DOHH2 (cell line): ENCODE measurements around the gene CENPH.

Experiments used
- H3F3A ChIP-seq: fragments of 200-600 bp; sonication (generic), shearing (Covaris generic); 2 replicates; pipeline ENCODE4 v1.6.0; 2016; ENCODE audit warnings: antibody characterized with exemption, mild to moderate bottlenecking; ENCODE audit not compliant: control insufficient read depth, insufficient read depth
- H3K27ac ChIP-seq: fragments of 200-600 bp; sonication (generic); 2 replicates; pipeline ENCODE4 v1.5.1; 2014; ENCODE audit warnings: low read depth, mild to moderate bottlenecking, low read length, moderate library complexity
- H3K27me3 ChIP-seq: fragments of 200-600 bp; sonication (generic); 2 replicates; pipeline ENCODE4 v1.6.1; 2014; ENCODE audit warnings: mild to moderate bottlenecking, low read length, mixed read lengths; ENCODE audit not compliant: control insufficient read depth
- H3K36me3 ChIP-seq: fragments of 200-600 bp; sonication (generic); 2 replicates; pipeline ENCODE4 v1.6.1; 2014; ENCODE audit warnings: mild to moderate bottlenecking, low read length, moderate library complexity, mixed read lengths; ENCODE audit not compliant: control insufficient read depth
- H3K4me1 ChIP-seq: fragments of 200-600 bp; sonication (generic); 2 replicates; pipeline ENCODE4 v1.6.1; 2014; ENCODE audit warnings: mild to moderate bottlenecking, low read length, mixed read lengths; ENCODE audit not compliant: control insufficient read depth
- H3K4me2 ChIP-seq: fragments of 200-600 bp; sonication (generic); 2 replicates; pipeline ENCODE4 v1.6.0; 2014; ENCODE audit warnings: mild to moderate bottlenecking, low read length, moderate library complexity
- H3K4me3 ChIP-seq: fragments of 200-600 bp; sonication (generic); 2 replicates; pipeline ENCODE4 v1.5.1; 2014; ENCODE audit warnings: mild to moderate bottlenecking, low read length, mixed read lengths
- H3K79me2 ChIP-seq: fragments of 200-600 bp; sonication (generic); 2 replicates; pipeline ENCODE4 v1.6.1; 2014; ENCODE audit warnings: mild to moderate bottlenecking, low read length, mixed read lengths; ENCODE audit not compliant: control insufficient read depth
- H3K9me2 ChIP-seq: fragments of 200-600 bp; sonication (generic); replicated peaks from 2 replicates; pipeline ENCODE4 v1.6.1; 2014; ENCODE audit warnings: mild to moderate bottlenecking, low read length, mixed read lengths; ENCODE audit not compliant: control insufficient read depth
- H3K9me3 ChIP-seq: fragments of 200-600 bp; sonication (generic); 2 replicates; pipeline ENCODE4 v1.6.1; 2014; ENCODE audit warnings: antibody characterized with exemption, low read length, mixed read lengths; ENCODE audit not compliant: control insufficient read depth, insufficient read depth
- H4K20me1 ChIP-seq: fragments of 200-600 bp; sonication (generic); 2 replicates; pipeline ENCODE4 v1.6.0; 2014; ENCODE audit warnings: low read depth, mild to moderate bottlenecking, antibody characterized with exemption, low read length, moderate library complexity; ENCODE audit not compliant: control insufficient read depth, insufficient read depth
- EZH2phosphoT487 ChIP-seq: fragments of 200-600 bp; sonication (generic); IDR thresholded peaks from 2 replicates; pipeline ENCODE4 v1.6.1; 2017; ENCODE audit warnings: borderline replicate concordance, mild to moderate bottlenecking, antibody characterized with exemption, low read length, moderate library complexity, mixed read lengths
- TF ChIP-seq, protein P1 (sequence below): fragments of 200-600 bp; sonication (generic); IDR thresholded peaks from one replicate; pipeline ENCODE4 v1.5.1; 2014; ENCODE audit warnings: antibody characterized with exemption, mild to moderate bottlenecking, low read depth, low read length; ENCODE audit not compliant: poor library complexity, severe bottlenecking

Gene CENPH

DNA sequence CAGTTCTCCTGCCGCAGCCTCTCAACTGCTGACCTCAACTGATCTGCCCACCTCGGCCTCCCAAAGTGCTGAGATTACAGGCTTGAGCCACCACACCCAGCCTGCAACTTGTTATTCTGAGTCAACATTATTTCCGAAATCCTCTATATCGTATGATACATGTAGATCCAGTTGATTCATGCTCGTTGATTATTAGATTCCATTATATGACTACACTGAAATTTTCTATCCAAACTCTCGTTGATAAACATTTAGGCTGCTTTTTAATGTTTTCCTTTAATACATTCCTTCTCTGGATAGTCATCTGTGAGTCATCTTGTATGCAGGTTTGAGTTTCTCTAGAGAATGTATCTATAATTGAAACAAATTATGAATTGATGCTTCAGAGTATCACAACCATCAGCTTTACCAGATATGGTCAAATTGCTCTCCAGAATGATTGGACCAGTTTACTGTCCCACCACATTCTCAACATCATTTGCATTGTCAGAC, 49.4 kb downstream of the CENPH start:
- Histone ChIP-seq H3F3A (peaks cover under 1% of the 10 kb centered on the region; the same call in 1 of the 2 replicates), H3K27ac (no peak overlapping the region), H3K9me3 (peaks cover 3% of the 10 kb centered on the region; the same call in 1 of the 2 replicates), H3K27me3 (no peaks in the 10 kb centered on the region), H3K79me2 (peaks cover 78% of the 10 kb centered on the region), H3K4me2 (no peak overlapping the region), H3K9me2 (no peaks in the 10 kb centered on the region), H3K4me3 (no peak overlapping the region), H3K36me3 (peaks cover 58% of the 10 kb centered on the region), H3K4me1 (peaks cover 21% of the 10 kb centered on the region), H4K20me1 (no peaks in the 10 kb centered on the region; the same call in 1 of the 2 replicates)
- TF ChIP-seq, protein P1, sequence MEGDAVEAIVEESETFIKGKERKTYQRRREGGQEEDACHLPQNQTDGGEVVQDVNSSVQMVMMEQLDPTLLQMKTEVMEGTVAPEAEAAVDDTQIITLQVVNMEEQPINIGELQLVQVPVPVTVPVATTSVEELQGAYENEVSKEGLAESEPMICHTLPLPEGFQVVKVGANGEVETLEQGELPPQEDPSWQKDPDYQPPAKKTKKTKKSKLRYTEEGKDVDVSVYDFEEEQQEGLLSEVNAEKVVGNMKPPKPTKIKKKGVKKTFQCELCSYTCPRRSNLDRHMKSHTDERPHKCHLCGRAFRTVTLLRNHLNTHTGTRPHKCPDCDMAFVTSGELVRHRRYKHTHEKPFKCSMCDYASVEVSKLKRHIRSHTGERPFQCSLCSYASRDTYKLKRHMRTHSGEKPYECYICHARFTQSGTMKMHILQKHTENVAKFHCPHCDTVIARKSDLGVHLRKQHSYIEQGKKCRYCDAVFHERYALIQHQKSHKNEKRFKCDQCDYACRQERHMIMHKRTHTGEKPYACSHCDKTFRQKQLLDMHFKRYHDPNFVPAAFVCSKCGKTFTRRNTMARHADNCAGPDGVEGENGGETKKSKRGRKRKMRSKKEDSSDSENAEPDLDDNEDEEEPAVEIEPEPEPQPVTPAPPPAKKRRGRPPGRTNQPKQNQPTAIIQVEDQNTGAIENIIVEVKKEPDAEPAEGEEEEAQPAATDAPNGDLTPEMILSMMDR: no peak
- TF ChIP-seq EZH2phosphoT487: no peak

DNA sequence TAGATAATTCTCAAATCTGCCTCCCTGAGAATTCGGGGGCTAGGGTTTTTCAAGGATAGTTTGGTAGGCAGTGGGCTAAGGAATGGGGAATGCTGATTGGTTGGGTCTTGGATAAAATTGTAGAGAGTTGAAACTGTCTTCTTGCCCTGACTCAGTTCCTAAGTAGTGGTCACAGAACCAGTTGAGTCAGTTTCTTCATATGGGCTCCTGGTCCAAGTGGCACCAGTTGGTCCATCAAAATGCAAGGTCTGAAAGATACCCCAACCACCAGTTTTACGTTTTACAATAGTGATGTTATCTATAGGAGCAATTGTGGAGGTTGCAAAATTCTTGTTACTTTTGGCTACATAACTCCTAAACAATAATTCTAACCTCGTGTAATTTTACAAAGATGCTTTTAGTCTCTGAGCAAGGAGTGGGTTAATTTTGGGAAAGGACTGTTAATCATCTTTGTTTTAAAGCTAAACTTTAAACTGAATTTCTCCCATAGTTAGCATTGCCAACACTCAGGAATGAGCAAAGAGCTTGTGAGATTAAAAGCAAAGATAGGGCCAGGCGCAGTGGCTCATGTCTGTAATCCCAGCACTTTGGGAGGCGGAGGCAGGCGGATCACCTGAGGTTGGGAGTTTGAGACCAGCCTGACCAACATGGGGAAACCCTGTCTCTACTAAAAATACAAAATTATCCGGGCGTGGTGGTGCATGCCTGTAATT, 53.0 kb downstream of the CENPH start:
- Histone ChIP-seq H4K20me1 (no peaks in the 10 kb centered on the region; the same call in 1 of the 2 replicates), H3K36me3 (peaks cover 46% of the 10 kb centered on the region), H3F3A (no peaks in the 10 kb centered on the region; the same call in 1 of the 2 replicates), H3K9me3 (peaks cover 3% of the 10 kb centered on the region; the same call in 1 of the 2 replicates), H3K27ac (no peak overlapping the region), H3K27me3 (no peaks in the 10 kb centered on the region), H3K9me2 (no peaks in the 10 kb centered on the region), H3K4me1 (peaks cover 1% of the 10 kb centered on the region; the same call in 1 of the 2 replicates), H3K4me2 (no peak overlapping the region), H3K79me2 (peaks cover 90% of the 10 kb centered on the region), H3K4me3 (no peak overlapping the region)
- no peak for TF ChIP-seq EZH2phosphoT487

DNA sequence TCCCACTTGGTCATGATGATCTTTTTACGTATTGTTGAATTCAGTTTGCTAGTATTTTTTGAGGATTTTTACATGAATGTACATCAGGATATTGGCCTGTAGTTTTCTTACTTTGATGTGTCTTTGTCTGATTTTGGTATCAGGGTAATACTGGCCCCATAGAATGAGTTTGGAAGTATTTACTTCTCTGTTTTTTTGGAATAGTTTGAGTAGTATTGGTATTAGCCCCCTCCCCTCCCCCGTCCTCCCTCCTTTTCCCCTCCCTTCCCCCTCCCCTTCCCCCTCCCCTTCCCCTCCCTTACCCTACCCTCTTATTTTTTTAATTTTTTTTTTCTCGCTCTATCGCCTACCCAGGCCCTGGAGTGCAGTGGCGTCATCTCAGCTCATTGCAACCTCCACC, 55.6 kb downstream of the CENPH start:
- H3K27me3 ChIP-seq: no peaks in the 10 kb centered on the region

More for the DNA sequence above, 55.6 kb downstream of the CENPH start:
- H3K9me2 ChIP-seq: no peaks in the 10 kb centered on the region
- peaks cover 3% of the 10 kb centered on the region; the same call in 1 of the 2 replicates for H3K9me3 ChIP-seq
- TF ChIP-seq, protein P1: no peak
- TF ChIP-seq EZH2phosphoT487: no peak
- no peaks in the 10 kb centered on the region for H3K4me1 ChIP-seq
- H3K27ac ChIP-seq: no peak overlapping the region
- peaks cover 97% of the 10 kb centered on the region for H3K79me2 ChIP-seq
- H3K4me2 ChIP-seq: no peak overlapping the region
- H3F3A ChIP-seq: no peaks in the 10 kb centered on the region; the same call in 1 of the 2 replicates
- peaks cover 23% of the 10 kb centered on the region for H3K36me3 ChIP-seq
- no peak overlapping the region for H3K4me3 ChIP-seq
- H4K20me1 ChIP-seq: no peaks in the 10 kb centered on the region
